SU-DHL-6 (cell line): ENCODE measurements around the gene LCTL.
A peak's percentile ranks its signal among the peaks of the same experiment; 100 is the strongest.
"Not testable (repeated sequence)": the region's sequence is repeated elsewhere in the genome, so short reads cannot be mapped to it uniquely, and the experiment has no call there.

Source experiments
- H2AFZ ChIP-seq: fragments of 200-600 bp; sonication (generic); 2 replicates; pipeline ENCODE4 v1.6.1; 2014; ENCODE audit warnings: low read depth, mild to moderate bottlenecking, moderate library complexity, mixed read lengths, antibody characterized with exemption, low read length; ENCODE audit not compliant: severe bottlenecking
- H3F3A ChIP-seq: fragments of 200-600 bp; shearing (Covaris generic); 2 replicates; pipeline ENCODE4 v1.6.0; 2016; ENCODE audit warnings: antibody characterized with exemption, mild to moderate bottlenecking; ENCODE audit not compliant: insufficient read depth
- H3K27ac ChIP-seq: fragments of 200-600 bp; sonication (generic); 2 replicates; pipeline ENCODE4 v1.5.1; 2016; ENCODE audit warnings: low read depth, mild to moderate bottlenecking, low read length, moderate library complexity, mixed read lengths
- H3K27me3 ChIP-seq: fragments of 200-600 bp; sonication (generic), shearing (Covaris generic); 2 replicates; pipeline ENCODE4 v1.6.0; 2014; ENCODE audit warnings: mild to moderate bottlenecking, low read length
- H3K36me3 ChIP-seq: fragments of 200-600 bp; sonication (generic); 2 replicates; pipeline ENCODE4 v1.6.1; 2014; ENCODE audit warnings: mild to moderate bottlenecking, low read length, mixed read lengths
- H3K4me2 ChIP-seq: fragments of 300-600, 200-600 bp; shearing (Covaris generic), sonication (generic); 2 replicates; pipeline ENCODE4 v1.6.0; 2014; ENCODE audit warnings: low read length, low read depth, mild to moderate bottlenecking; ENCODE audit not compliant: poor library complexity, severe bottlenecking
- H3K4me3 ChIP-seq: fragments of 200-600 bp; sonication (generic); 2 replicates; pipeline ENCODE4 v1.5.1; 2014; ENCODE audit warnings: antibody characterized with exemption, low read length, mild to moderate bottlenecking, mixed read lengths; ENCODE audit not compliant: insufficient read depth, poor library complexity, severe bottlenecking
- H3K79me2 ChIP-seq: fragments of 200-600 bp; sonication (generic); 2 replicates; pipeline ENCODE4 v1.6.1; 2014; ENCODE audit warnings: mild to moderate bottlenecking, low read length, moderate library complexity; ENCODE audit not compliant: insufficient read depth
- H3K9ac ChIP-seq: fragments of 200-600 bp; sonication (generic); 2 replicates; pipeline ENCODE4 v1.7.0; 2014; ENCODE audit warnings: mild to moderate bottlenecking, low read length
- H3K9me2 ChIP-seq: fragments of 200-600 bp; sonication (generic); replicated peaks from 2 replicates; pipeline ENCODE4 v1.6.1; 2014; ENCODE audit warnings: low read length; ENCODE audit not compliant: insufficient read depth
- H3K9me3 ChIP-seq: fragments of 200-600 bp; sonication (generic); 2 replicates; pipeline ENCODE4 v1.6.1; 2014; ENCODE audit warnings: low read length, mixed read lengths; ENCODE audit not compliant: insufficient read depth
- H4K20me1 ChIP-seq: fragments of 200-600 bp; sonication (generic); 2 replicates; pipeline ENCODE4 v1.6.1; 2014; ENCODE audit warnings: low read depth, mild to moderate bottlenecking, antibody characterized with exemption, low read length, moderate library complexity, mixed read lengths
- EZH2phosphoT487 ChIP-seq: fragments of 200-600 bp; sonication (generic), shearing (Covaris generic); conservative IDR thresholded peaks from 2 replicates; pipeline ENCODE4 v1.6.1; 2018; ENCODE audit warnings: mild to moderate bottlenecking, antibody characterized with exemption, low read length, moderate library complexity, mixed read lengths
- TF ChIP-seq, protein P1 (sequence below): fragments of 200-600 bp; sonication (generic); IDR thresholded peaks from one replicate; pipeline ENCODE4 v1.5.1; 2017; ENCODE audit warnings: antibody characterized with exemption, mild to moderate bottlenecking, low read length, moderate library complexity; ENCODE audit not compliant: insufficient read depth, poor library complexity, severe bottlenecking

LCTL gene

GRCh38 chr15:66502491-66502890 lies 63.3 kb downstream of the LCTL start:
- Histone ChIP-seq H3K9ac (peak overlapping the region; percentile 94), H3F3A (peaks cover 70% of the 10 kb centered on the region)

DNA sequence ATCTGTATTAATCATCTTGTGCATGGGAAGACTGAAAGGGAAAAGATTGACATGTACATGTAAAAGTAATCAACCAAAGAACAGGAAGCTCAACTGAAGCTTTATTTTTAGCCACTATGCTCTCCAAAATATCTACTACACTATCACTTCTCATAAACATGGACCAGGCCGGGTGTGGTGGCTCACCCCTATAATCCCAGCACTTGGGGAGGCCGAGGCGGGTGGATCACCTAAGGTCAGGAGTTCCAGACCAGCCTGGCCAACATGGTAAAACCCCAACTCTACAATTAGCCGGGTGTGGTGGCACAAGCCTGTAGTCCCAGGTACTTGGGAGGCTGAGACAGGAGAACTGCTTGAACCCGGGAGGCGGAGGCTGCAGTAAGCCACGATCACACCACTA lies 65.5 kb downstream of the LCTL start:
- not testable (repeated sequence) for H3K27ac ChIP-seq, H3K9me2 ChIP-seq, H2AFZ ChIP-seq, H3K4me3 ChIP-seq, H3K9me3 ChIP-seq, H3K27me3 ChIP-seq, H3K4me2 ChIP-seq, H3K9ac ChIP-seq
- peaks cover 50% of the 10 kb centered on the region for H3K79me2 ChIP-seq
- peaks cover 70% of the 10 kb centered on the region for H3F3A ChIP-seq
- H3K36me3 ChIP-seq = peaks cover 48% of the 10 kb centered on the region
- peaks cover 23% of the 10 kb centered on the region for H4K20me1 ChIP-seq

More at GRCh38 chr15:66502491-66502890, 63.3 kb downstream of the LCTL start:
- Histone ChIP-seq H3K27me3 (no peaks in the 10 kb centered on the region), H3K36me3 (peaks cover 48% of the 10 kb centered on the region), H3K4me3 (peak overlapping the region; percentile 96), H3K27ac (peak overlapping the region; percentile 88), H2AFZ (no peak overlapping the region), H3K9me2 (no peaks in the 10 kb centered on the region), H4K20me1 (peaks cover 23% of the 10 kb centered on the region), H3K4me2 (peak overlapping the region; percentile 98), H3K79me2 (peaks cover 57% of the 10 kb centered on the region), H3K9me3 (no peaks in the 10 kb centered on the region)
- TF ChIP-seq EZH2phosphoT487 = no peak
- TF ChIP-seq, protein P1, sequence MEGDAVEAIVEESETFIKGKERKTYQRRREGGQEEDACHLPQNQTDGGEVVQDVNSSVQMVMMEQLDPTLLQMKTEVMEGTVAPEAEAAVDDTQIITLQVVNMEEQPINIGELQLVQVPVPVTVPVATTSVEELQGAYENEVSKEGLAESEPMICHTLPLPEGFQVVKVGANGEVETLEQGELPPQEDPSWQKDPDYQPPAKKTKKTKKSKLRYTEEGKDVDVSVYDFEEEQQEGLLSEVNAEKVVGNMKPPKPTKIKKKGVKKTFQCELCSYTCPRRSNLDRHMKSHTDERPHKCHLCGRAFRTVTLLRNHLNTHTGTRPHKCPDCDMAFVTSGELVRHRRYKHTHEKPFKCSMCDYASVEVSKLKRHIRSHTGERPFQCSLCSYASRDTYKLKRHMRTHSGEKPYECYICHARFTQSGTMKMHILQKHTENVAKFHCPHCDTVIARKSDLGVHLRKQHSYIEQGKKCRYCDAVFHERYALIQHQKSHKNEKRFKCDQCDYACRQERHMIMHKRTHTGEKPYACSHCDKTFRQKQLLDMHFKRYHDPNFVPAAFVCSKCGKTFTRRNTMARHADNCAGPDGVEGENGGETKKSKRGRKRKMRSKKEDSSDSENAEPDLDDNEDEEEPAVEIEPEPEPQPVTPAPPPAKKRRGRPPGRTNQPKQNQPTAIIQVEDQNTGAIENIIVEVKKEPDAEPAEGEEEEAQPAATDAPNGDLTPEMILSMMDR = no peak

DNA sequence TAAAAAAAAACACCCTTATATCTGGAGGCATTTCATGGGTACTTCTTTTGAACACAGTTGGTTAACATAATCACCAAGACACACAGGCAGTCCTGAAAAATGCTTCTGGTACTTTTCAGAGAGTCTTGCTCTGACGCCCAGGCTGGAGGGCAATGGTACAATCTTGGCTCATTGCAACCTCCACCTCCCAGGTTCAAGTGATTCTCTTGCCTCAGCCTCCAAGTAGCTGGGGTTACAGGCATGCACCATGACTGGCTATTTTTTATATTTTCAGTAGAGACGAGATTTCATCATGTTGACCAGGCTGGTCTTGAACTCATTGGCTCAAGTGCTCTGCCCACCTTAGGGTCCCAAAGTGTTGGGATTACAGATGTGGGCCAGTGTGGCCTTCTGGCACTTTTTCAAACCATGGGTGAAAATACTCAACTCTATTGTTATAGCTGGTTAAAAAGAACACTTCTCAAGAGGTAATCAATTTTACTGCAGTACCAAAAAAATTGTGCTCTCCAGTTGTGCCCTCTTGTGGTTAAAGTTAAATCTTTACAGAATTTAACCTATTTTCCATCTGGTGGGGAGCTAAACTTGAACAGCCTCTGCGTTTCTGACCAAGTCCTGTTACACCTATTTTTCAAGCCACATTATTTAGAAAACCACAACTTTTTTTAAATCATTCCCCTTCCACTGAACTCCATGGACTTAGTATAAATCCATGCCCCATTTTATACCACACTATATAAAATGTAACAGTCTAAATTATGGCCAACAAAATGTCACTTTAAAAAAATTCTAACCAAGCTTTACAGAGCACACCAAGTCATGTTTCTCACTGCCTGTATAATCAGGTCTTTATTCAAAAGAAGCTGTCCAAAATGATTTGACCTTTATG lies 67.1 kb downstream of the LCTL start:
- Histone ChIP-seq H3K9ac (no peak overlapping the region), H3K27ac (peak overlapping the region; percentile 59), H3K4me2 (no peak overlapping the region), H3K9me3 (no peaks in the 10 kb centered on the region), H3K79me2 (peaks cover 38% of the 10 kb centered on the region), H3F3A (peaks cover 65% of the 10 kb centered on the region), H3K36me3 (peaks cover 43% of the 10 kb centered on the region), H2AFZ (no peak overlapping the region), H3K9me2 (no peaks in the 10 kb centered on the region), H3K4me3 (no peak overlapping the region), H4K20me1 (peaks cover 23% of the 10 kb centered on the region), H3K27me3 (no peaks in the 10 kb centered on the region)
- TF ChIP-seq EZH2phosphoT487 = no peak
- TF ChIP-seq, protein P1 = peak; percentile 12
